GM12864 (cell line): ENCODE results near the gene RASSF8.

Source experiments
- DNase-seq: peaks from one replicate; pipeline ENCODE4 v3.0.0-alpha.2; 2011; ENCODE audit warnings: low read depth
- H3K4me3 ChIP-seq: 2 replicates; pipeline ENCODE4 v1.5.1; 2011; ENCODE audit warnings: mild to moderate bottlenecking, low read depth, low read length, control low read depth
- TF ChIP-seq, protein P1 (sequence below): IDR thresholded peaks from 2 replicates; pipeline ENCODE4 v1.5.1; 2011; ENCODE audit warnings: low read depth, mild to moderate bottlenecking, moderate library complexity, low read length, control low read depth, inconsistent platforms; ENCODE audit errors: missing control alignments

The RASSF8 gene

DNA sequence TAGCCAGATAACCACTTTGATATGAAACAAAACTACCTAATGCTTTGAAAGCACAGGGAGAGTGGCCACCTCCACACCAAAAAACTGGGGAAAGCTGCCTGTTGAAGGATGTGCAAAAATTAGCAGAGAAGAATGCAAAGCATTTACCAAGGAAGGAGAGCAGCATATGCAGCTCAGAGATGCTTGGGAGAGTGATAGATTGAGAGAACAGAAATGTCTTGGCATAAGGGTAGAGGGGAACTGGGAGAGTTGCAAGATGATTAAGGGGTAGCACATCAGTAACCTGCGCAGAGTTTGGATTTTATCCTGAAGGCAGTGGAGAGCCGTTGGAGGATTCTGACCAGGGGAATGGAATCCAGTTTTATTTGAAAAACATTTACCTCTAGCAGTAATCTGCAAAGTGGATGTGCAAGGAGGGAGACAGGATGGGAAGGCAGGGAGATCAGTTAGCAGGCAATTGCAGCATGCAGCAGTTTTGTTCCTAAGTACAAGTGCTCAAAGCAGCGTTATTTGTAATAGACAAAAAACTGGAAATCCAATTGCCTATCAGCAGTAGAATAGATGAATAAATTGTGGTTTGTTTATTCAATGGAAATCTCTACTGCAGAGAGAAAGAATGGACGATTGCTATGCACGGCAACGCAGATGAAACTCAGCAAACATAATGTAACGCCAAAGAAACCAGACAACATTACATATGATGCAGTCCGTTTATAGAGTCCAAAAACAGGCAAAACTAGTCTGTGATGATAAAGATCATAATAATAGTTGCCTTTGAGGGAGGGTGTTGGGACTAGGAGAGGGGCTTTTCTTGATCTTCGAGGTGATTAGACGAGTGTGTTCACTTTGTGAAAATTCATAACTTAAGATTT lies 84.9 kb downstream of the RASSF8 start:
- TF ChIP-seq, protein P1, sequence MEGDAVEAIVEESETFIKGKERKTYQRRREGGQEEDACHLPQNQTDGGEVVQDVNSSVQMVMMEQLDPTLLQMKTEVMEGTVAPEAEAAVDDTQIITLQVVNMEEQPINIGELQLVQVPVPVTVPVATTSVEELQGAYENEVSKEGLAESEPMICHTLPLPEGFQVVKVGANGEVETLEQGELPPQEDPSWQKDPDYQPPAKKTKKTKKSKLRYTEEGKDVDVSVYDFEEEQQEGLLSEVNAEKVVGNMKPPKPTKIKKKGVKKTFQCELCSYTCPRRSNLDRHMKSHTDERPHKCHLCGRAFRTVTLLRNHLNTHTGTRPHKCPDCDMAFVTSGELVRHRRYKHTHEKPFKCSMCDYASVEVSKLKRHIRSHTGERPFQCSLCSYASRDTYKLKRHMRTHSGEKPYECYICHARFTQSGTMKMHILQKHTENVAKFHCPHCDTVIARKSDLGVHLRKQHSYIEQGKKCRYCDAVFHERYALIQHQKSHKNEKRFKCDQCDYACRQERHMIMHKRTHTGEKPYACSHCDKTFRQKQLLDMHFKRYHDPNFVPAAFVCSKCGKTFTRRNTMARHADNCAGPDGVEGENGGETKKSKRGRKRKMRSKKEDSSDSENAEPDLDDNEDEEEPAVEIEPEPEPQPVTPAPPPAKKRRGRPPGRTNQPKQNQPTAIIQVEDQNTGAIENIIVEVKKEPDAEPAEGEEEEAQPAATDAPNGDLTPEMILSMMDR, result no peak
- no peak overlapping the region for H3K4me3 ChIP-seq
- DNase-seq, result no peak

DNA sequence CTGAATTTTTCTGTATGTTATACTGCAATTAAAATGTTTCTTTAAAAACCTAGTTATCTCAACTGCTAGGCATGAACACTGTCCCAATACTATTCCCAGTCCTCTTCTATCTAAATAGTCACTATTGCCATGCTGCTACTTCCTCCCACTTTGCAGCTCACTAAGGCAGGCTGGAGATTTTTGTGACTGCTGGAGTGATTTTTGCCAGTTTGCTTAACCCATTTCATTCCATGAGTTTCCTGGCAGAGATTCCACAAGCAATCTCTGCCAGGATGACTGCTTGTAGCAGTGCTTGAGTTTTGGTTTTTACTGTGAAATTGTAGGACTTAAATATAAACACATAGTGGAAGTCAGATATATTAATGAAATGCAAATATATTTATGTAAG lies 85.5 kb downstream of the RASSF8 start:
- TF ChIP-seq, protein P1, result no peak
- DNase-seq, result no peak
- H3K4me3 ChIP-seq, result no peak overlapping the region

GRCh38 chr12:26044592-26044991 lies 86.1 kb downstream of the RASSF8 start:
- no peak overlapping the region for H3K4me3 ChIP-seq
- no peak for DNase-seq
- TF ChIP-seq, protein P1, result no peak

DNA sequence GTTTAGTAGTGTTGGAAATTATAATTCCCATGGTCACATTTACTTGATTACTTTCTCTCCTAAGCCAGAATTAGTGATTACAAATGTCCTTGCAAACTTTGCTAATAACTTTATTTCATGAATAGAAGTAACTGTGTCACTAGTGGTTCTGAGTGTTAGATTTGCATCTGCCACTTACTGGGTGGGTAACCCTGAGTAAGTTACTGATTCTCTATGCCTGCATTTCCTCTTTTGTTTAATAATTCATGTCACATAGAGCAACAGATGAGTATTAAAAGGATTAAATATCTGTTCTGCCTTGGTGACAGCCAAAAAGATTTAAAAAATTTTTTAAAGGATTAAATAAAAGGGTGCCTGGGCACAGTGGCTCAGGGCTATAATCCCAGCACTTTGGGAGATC lies 87.7 kb downstream of the RASSF8 start:
- TF ChIP-seq, protein P1, result no peak
- no peak for DNase-seq
- no peak overlapping the region for H3K4me3 ChIP-seq

- TF ChIP-seq, protein P1, result no peak
- no peak for DNase-seq
Observed at GRCh38 chr12:26046906-26047305, 88.4 kb downstream of the RASSF8 start.

DNA sequence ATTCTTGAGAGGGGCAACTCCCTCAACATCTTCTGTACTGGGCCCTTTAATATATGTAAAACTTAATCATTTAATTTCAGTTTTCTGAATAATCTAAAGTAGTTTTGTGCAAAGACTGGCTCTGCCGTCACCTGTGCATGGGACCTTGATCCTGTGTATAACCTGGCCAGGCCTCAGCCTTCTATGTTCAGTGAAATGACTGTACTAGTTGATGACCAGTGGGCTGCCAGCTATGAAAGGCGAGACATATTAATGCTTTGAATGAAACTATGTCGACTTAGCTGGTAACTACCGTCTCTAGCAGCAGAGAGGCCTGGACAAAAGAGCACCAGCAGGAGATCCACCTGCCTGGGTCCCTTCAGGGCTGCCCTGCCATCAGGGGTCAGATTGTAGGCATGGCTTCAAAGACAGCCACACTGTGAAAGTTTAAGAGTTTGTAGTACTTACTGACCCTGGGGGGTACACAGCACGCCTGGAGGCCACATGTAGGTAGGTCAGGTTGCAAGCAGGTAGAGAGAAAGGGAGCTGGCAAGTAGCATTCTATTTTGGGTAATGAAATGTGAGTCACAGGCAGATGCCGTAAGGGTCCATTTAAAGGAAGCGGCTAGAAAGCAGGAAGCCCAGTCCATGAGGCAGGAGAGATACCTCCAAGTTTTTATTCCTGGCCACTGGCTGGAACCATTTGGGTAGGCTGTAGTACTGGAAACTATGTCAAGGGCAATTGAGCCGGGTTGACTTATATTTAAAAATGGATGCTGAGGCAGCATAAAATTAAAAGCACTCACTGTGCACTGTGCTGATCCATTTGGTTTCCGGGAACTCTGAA lies 89.1 kb downstream of the RASSF8 start:
- no peak for DNase-seq
- TF ChIP-seq, protein P1, result no peak
- H3K4me3 ChIP-seq, result no peak overlapping the region

More at GRCh38 chr12:26046906-26047305, 88.4 kb downstream of the RASSF8 start:
- no peak overlapping the region for H3K4me3 ChIP-seq
